ENCODE data around the gene PAX7. TPM values are rescaled to one million over a fixed set of nuclear protein-coding genes. Genes with fewer than 3 reads are reported as not detected.

Gene PAX7
- total and polyA plus RNA-seq, 2 of the 4 experiments (the other 2 are of a cell fraction), result not detected

GRCh38 chr1:18739408-18739807 is 108.8 kb downstream of the PAX7 start:
- 20% methylated on average over 1 of the region's 6 CpGs; no CpG with 5 or more reads in 1 of the 2 experiments for WGBS, 2 experiments (ENCODE audit: extremely low coverage in 2 of 2, insufficient read length in 1 of 2)
- BruUV-seq (replicated peaks), result no TSS peak
- H3K27ac ChIP-seq (ENCODE audit: insufficient read depth, low read length), result no peak overlapping the region
- peak overlapping the region; percentile 23 for H2AFZ ChIP-seq (replicated peaks; ENCODE audit: low read length, poor library complexity)
- in situ Hi-C loops (cut with MboI; ENCODE audit: low sequenced_read_pairs) (no loop called here), dilution Hi-C loops (cut with HindIII; ENCODE audit: low sequenced_read_pairs, unreplicated experiment) (no loop called here), intact Hi-C loops (cut with micrococcal nuclease) (no loop called here)
- no peak overlapping the region for H3K9ac ChIP-seq (ENCODE audit: low read depth, low read length)
- CTCF ChIA-PET, result no interaction called here
- H4K91ac ChIP-seq (ENCODE audit: insufficient read depth, low read depth, low read length), result no peak overlapping the region
- DNase-seq (no peak), ATAC-seq (ENCODE audit: low read depth) (no peak)
- H2BK5ac ChIP-seq (ENCODE audit: low read depth, low read length, poor library complexity, severe bottlenecking), result no peak overlapping the region
- H3K4me1 ChIP-seq (ENCODE audit: control insufficient read depth, insufficient read depth, low read length), result no peaks in the 10 kb centered on the region
- H2BK20ac ChIP-seq (ENCODE audit: low read depth, low read length), result no peak overlapping the region
- no peaks in the 10 kb centered on the region; the same call in 1 of the 2 replicates for H3K27me3 ChIP-seq (ENCODE audit: control insufficient read depth, insufficient read depth, low read length)
- H3K9me3 ChIP-seq (ENCODE audit: control insufficient read depth, insufficient read depth, low read length), result no peaks in the 10 kb centered on the region
- H3K79me1 ChIP-seq (ENCODE audit: low read depth in 1 of 2, low read length in 2 of 2), result no peaks in the 10 kb centered on the region
- no peak overlapping the region for H2BK120ac ChIP-seq (ENCODE audit: low read depth, low read length)
- H3K9me1 ChIP-seq (ENCODE audit: insufficient read depth, low read length), result no peaks in the 10 kb centered on the region
- no peak overlapping the region for H2BK15ac ChIP-seq (ENCODE audit: low read depth, low read length)
- TF ChIP-seq CHD1 (IDR thresholded peaks at IDR 0.05; ENCODE audit: low read depth, low read length) (no peak), MXI1 (IDR thresholded peaks at IDR 0.05; ENCODE audit: borderline replicate concordance, low read depth, low read length) (no peak), CEBPB (IDR thresholded peaks at IDR 0.05; ENCODE audit: low read depth, low read length) (no peak), CTCF (conservative IDR thresholded peaks at IDR 0.05; ENCODE audit: low read depth, low read length) (no peak), USF2 (IDR thresholded peaks at IDR 0.05; ENCODE audit: low read depth, low read length) (no peak), BHLHE40 (IDR thresholded peaks at IDR 0.05; ENCODE audit: low read depth, low read length) (no peak), RFX5 (IDR thresholded peaks at IDR 0.05; ENCODE audit: low read depth, low read length) (no peak), MAFK (IDR thresholded peaks at IDR 0.05; ENCODE audit: low read depth, low read length) (no peak), NFE2L2 (IDR thresholded peaks at IDR 0.05; ENCODE audit: low read depth, low read length) (no peak), POLR2A (IDR thresholded peaks at IDR 0.05; ENCODE audit: low read depth, low read length) (no peak), RAD21 (IDR thresholded peaks at IDR 0.05; ENCODE audit: low read length) (no peak), MAZ (IDR thresholded peaks at IDR 0.05; ENCODE audit: borderline replicate concordance, low read depth, low read length) (no peak), RCOR1 (IDR thresholded peaks at IDR 0.05; ENCODE audit: insufficient replicate concordance, low read length) (no peak)
- no peak overlapping the region for H3K4me3 ChIP-seq (ENCODE audit: insufficient read depth, low read depth, low read length)
- H3K4me2 ChIP-seq (ENCODE audit: low read depth, low read length), result no peak overlapping the region
- POLR2A ChIA-PET (ENCODE audit: unreplicated experiment), result no interaction called here
- H3K4ac ChIP-seq (ENCODE audit: low read depth, low read length), result no peak overlapping the region
- H3K36me3 ChIP-seq (ENCODE audit: control insufficient read depth, insufficient read depth, low read length), result no peaks in the 10 kb centered on the region
- H4K20me1 ChIP-seq (ENCODE audit: insufficient read depth, low read length), result no peaks in the 10 kb centered on the region; the same call in 1 of the 2 replicates
- no peak overlapping the region for H3K14ac ChIP-seq (replicated peaks; ENCODE audit: low read depth, low read length)
- no peak overlapping the region for H4K8ac ChIP-seq (ENCODE audit: low read depth in 2 of 2, low read length in 2 of 2)
- no peak overlapping the region for H4K5ac ChIP-seq (ENCODE audit: low read depth, low read length)
- no peak overlapping the region for H2AK9ac ChIP-seq (replicated peaks; ENCODE audit: low read depth, low read length, poor library complexity)
- no peak overlapping the region for H3K56ac ChIP-seq (ENCODE audit: extremely low read depth, insufficient read depth, low read length)
- no peak overlapping the region for H2AK5ac ChIP-seq (ENCODE audit: low read depth, low read length)
- no peak overlapping the region for H3K18ac ChIP-seq (ENCODE audit: low read depth, low read length)
- no peak overlapping the region for H3K23ac ChIP-seq (ENCODE audit: low read depth, low read length)

All from IMR-90 (cell line).